GM23338 (cell line): ENCODE data around the gene IQSEC3. TPM values are rescaled to one million over a fixed set of nuclear protein-coding genes. Genes with fewer than 3 reads are reported as not detected.

Source experiments
- ATAC-seq: fragments of 200-7000 bp; cut with Tn5 transposase; 3 replicates; pipeline ENCODE4 v1.9.1; 2020
- DNase-seq: peaks from one replicate; pipeline ENCODE4 v3.0.0-alpha.2; 2015; ENCODE audit warnings: low spot score
- H2AFZ ChIP-seq: fragments of 200-600 bp; sonication (generic); 2 replicates; pipeline ENCODE4 v1.8.0; 2016; ENCODE audit warnings: antibody characterized with exemption, mild to moderate bottlenecking, moderate library complexity
- H3F3A ChIP-seq: fragments of 200-600 bp; sonication (generic); replicated peaks from 2 replicates; pipeline ENCODE4 v1.8.0; 2017; ENCODE audit warnings: antibody characterized with exemption, mixed run types, low read depth
- H3K27ac ChIP-seq: fragments of 200-600 bp; sonication (generic); 2 replicates; pipeline ENCODE4 v1.6.1; 2016; ENCODE audit warnings: low read depth
- H3K27me3 ChIP-seq: fragments of 200-600 bp; sonication (generic); 2 replicates; pipeline ENCODE4 v1.8.0; 2016; ENCODE audit warnings: mild to moderate bottlenecking, mixed run types, moderate library complexity; ENCODE audit not compliant: insufficient read depth
- H3K36me3 ChIP-seq: fragments of 200-600 bp; sonication (generic); 2 replicates; pipeline ENCODE4 v1.8.0; 2016; ENCODE audit warnings: mild to moderate bottlenecking; ENCODE audit not compliant: insufficient read depth
- H3K4me1 ChIP-seq: fragments of 200-600 bp; sonication (generic); 2 replicates; pipeline ENCODE4 v1.8.0; 2016; ENCODE audit warnings: mild to moderate bottlenecking, moderate library complexity; ENCODE audit not compliant: insufficient read depth
- H3K4me2 ChIP-seq: fragments of 200-600 bp; sonication (generic); 2 replicates; pipeline ENCODE4 v1.7.1; 2017; ENCODE audit warnings: mixed run types
- H3K4me3 ChIP-seq: fragments of 200-600 bp; sonication (generic); 2 replicates; pipeline ENCODE4 v1.6.1; 2016; ENCODE audit warnings: mixed run types
- H3K79me2 ChIP-seq: fragments of 200-600 bp; sonication (generic); replicated peaks from 2 replicates; pipeline ENCODE4 v1.8.0; 2017; ENCODE audit warnings: mild to moderate bottlenecking; ENCODE audit not compliant: insufficient read depth
- H3K9me2 ChIP-seq: fragments of 200-600 bp; sonication (generic); 2 replicates; pipeline ENCODE4 v1.8.0; 2017; ENCODE audit not compliant: insufficient read depth
- H4K20me1 ChIP-seq: fragments of 200-600 bp; sonication (generic); replicated peaks from 2 replicates; pipeline ENCODE4 v1.8.0; 2017; ENCODE audit warnings: mild to moderate bottlenecking; ENCODE audit not compliant: insufficient read depth
- H3K27ac Mint-ChIP-seq: 2 replicates; pipeline ENCODE4 v1.8.0; 2020; ENCODE audit warnings: inconsistent platforms, mild to moderate bottlenecking, moderate library complexity, mixed read lengths
- H3K27me3 Mint-ChIP-seq: 3 replicates; pipeline ENCODE4 v1.8.0; 2022; ENCODE audit warnings: low read depth, mild to moderate bottlenecking, moderate library complexity, mixed read lengths, inconsistent platforms; ENCODE audit not compliant: insufficient read depth, poor library complexity
- H3K36me3 Mint-ChIP-seq: 3 replicates; pipeline ENCODE4 v1.8.0; 2021; ENCODE audit warnings: low read depth, mild to moderate bottlenecking, inconsistent platforms, moderate library complexity, mixed read lengths
- H3K4me1 Mint-ChIP-seq: 3 replicates; pipeline ENCODE4 v1.8.0; 2020; ENCODE audit warnings: mild to moderate bottlenecking, inconsistent platforms, mixed read lengths
- H3K4me3 Mint-ChIP-seq: 3 replicates; pipeline ENCODE4 v1.8.0; 2021; ENCODE audit warnings: moderate library complexity, mild to moderate bottlenecking, inconsistent platforms, mixed read lengths
- H3K9me3 Mint-ChIP-seq: 3 replicates; pipeline ENCODE4 v1.8.0; 2020; ENCODE audit warnings: moderate library complexity, mild to moderate bottlenecking, inconsistent platforms, mixed read lengths
- CREB1 ChIP-seq: fragments of 250-450 bp; sonication (Bioruptor Pico); IDR thresholded peaks from 2 replicates; pipeline ENCODE4 v1.5.0; 2020; ENCODE audit warnings: low read depth, mild to moderate bottlenecking, moderate library complexity
- EZH2 ChIP-seq: fragments of 200-600 bp; sonication (generic); IDR thresholded peaks from one replicate; pipeline ENCODE4 v1.8.0; 2017; ENCODE audit warnings: antibody characterized with exemption, mild to moderate bottlenecking, low read depth; ENCODE audit not compliant: unreplicated experiment
- NANOG ChIP-seq: IDR thresholded peaks from 2 replicates; pipeline ENCODE4 v1.6.1; 2016; ENCODE audit warnings: antibody characterized with exemption, borderline replicate concordance
- POLR2AphosphoS5 ChIP-seq: IDR thresholded peaks from 2 replicates; pipeline ENCODE4 v1.6.1; 2016; ENCODE audit warnings: antibody characterized with exemption, low read depth
- STAT1 ChIP-seq: IDR thresholded peaks from one replicate; pipeline ENCODE4 v1.6.1; 2016; ENCODE audit warnings: antibody characterized with exemption; ENCODE audit not compliant: unreplicated experiment
- ZNF114 ChIP-seq: fragments of 250-450 bp; sonication (Bioruptor Pico); IDR thresholded peaks from 2 replicates; pipeline ENCODE4 v1.5.0; 2020; ENCODE audit warnings: mild to moderate bottlenecking, moderate library complexity
- ZNF331 ChIP-seq: fragments of 250-450 bp; sonication (Bioruptor Pico); IDR thresholded peaks from 2 replicates; pipeline ENCODE4 v1.5.0; 2020; ENCODE audit warnings: low read depth, mild to moderate bottlenecking, moderate library complexity
- polyA plus RNA-seq: library from polyadenylated mRNA; unstranded; fragments of >200 nt; fragmentation: Nextera tagmentation; extraction: Ambion mirVana; gene quantifications from 2 replicates; pipeline ENCODE4 v1.2.1, GENCODE V29; 2016
- total RNA-seq: library from RNA; depleted of rRNA; stranded (reverse); fragments of >200 nt; shearing (Covaris generic); gene quantifications from 2 replicates; pipeline ENCODE4 v1.2.3, GENCODE V29; 2014
- TF ChIP-seq, protein P1 (sequence below): IDR thresholded peaks from 2 replicates; pipeline ENCODE4 v1.6.1; 2016; ENCODE audit warnings: antibody characterized with exemption
- TF ChIP-seq, protein P2 (sequence below): IDR thresholded peaks from one replicate; pipeline ENCODE4 v1.6.1; 2018; ENCODE audit warnings: antibody characterized with exemption; ENCODE audit not compliant: unreplicated experiment
- TF ChIP-seq, protein P3 (sequence below): fragments of 250-450 bp; sonication (Bioruptor Pico); IDR thresholded peaks from 2 replicates; pipeline ENCODE4 v1.5.0; 2020; ENCODE audit warnings: mild to moderate bottlenecking, moderate library complexity

IQSEC3 gene
- total and polyA plus RNA-seq, 2 experiments from 2014 or later = 2.1 to 3.6 TPM

DNA sequence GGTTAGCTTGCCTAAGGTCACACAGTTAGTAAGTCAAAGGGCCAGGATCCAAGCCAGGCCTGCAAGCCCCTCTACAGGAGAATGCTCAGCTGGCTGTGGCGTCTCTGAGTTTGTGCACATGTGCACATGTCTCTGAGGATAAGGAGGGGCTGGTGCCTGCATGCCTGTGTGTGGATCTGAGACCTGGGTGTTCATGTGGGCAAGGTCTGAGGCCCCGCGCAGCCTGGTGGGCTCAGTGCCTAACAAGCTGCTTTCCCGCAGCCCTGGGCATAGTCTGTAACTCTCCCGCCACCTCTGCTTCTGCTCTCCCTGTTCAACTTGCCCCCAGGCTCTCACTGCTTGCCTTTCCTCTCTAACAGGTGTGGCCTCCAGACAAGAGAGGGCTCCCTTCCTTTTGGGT lies 151.7 kb downstream of the IQSEC3 start:
- no peak for TF ChIP-seq NANOG
- no peak for TF ChIP-seq ZNF331 (CRISPR knock-in tag)
- TF ChIP-seq, protein P1, sequence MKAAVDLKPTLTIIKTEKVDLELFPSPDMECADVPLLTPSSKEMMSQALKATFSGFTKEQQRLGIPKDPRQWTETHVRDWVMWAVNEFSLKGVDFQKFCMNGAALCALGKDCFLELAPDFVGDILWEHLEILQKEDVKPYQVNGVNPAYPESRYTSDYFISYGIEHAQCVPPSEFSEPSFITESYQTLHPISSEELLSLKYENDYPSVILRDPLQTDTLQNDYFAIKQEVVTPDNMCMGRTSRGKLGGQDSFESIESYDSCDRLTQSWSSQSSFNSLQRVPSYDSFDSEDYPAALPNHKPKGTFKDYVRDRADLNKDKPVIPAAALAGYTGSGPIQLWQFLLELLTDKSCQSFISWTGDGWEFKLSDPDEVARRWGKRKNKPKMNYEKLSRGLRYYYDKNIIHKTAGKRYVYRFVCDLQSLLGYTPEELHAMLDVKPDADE = no peak
- TF ChIP-seq, protein P2, sequence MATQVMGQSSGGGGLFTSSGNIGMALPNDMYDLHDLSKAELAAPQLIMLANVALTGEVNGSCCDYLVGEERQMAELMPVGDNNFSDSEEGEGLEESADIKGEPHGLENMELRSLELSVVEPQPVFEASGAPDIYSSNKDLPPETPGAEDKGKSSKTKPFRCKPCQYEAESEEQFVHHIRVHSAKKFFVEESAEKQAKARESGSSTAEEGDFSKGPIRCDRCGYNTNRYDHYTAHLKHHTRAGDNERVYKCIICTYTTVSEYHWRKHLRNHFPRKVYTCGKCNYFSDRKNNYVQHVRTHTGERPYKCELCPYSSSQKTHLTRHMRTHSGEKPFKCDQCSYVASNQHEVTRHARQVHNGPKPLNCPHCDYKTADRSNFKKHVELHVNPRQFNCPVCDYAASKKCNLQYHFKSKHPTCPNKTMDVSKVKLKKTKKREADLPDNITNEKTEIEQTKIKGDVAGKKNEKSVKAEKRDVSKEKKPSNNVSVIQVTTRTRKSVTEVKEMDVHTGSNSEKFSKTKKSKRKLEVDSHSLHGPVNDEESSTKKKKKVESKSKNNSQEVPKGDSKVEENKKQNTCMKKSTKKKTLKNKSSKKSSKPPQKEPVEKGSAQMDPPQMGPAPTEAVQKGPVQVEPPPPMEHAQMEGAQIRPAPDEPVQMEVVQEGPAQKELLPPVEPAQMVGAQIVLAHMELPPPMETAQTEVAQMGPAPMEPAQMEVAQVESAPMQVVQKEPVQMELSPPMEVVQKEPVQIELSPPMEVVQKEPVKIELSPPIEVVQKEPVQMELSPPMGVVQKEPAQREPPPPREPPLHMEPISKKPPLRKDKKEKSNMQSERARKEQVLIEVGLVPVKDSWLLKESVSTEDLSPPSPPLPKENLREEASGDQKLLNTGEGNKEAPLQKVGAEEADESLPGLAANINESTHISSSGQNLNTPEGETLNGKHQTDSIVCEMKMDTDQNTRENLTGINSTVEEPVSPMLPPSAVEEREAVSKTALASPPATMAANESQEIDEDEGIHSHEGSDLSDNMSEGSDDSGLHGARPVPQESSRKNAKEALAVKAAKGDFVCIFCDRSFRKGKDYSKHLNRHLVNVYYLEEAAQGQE = no peak
- TF ChIP-seq ZNF114 = no peak
- TF ChIP-seq, protein P3, sequence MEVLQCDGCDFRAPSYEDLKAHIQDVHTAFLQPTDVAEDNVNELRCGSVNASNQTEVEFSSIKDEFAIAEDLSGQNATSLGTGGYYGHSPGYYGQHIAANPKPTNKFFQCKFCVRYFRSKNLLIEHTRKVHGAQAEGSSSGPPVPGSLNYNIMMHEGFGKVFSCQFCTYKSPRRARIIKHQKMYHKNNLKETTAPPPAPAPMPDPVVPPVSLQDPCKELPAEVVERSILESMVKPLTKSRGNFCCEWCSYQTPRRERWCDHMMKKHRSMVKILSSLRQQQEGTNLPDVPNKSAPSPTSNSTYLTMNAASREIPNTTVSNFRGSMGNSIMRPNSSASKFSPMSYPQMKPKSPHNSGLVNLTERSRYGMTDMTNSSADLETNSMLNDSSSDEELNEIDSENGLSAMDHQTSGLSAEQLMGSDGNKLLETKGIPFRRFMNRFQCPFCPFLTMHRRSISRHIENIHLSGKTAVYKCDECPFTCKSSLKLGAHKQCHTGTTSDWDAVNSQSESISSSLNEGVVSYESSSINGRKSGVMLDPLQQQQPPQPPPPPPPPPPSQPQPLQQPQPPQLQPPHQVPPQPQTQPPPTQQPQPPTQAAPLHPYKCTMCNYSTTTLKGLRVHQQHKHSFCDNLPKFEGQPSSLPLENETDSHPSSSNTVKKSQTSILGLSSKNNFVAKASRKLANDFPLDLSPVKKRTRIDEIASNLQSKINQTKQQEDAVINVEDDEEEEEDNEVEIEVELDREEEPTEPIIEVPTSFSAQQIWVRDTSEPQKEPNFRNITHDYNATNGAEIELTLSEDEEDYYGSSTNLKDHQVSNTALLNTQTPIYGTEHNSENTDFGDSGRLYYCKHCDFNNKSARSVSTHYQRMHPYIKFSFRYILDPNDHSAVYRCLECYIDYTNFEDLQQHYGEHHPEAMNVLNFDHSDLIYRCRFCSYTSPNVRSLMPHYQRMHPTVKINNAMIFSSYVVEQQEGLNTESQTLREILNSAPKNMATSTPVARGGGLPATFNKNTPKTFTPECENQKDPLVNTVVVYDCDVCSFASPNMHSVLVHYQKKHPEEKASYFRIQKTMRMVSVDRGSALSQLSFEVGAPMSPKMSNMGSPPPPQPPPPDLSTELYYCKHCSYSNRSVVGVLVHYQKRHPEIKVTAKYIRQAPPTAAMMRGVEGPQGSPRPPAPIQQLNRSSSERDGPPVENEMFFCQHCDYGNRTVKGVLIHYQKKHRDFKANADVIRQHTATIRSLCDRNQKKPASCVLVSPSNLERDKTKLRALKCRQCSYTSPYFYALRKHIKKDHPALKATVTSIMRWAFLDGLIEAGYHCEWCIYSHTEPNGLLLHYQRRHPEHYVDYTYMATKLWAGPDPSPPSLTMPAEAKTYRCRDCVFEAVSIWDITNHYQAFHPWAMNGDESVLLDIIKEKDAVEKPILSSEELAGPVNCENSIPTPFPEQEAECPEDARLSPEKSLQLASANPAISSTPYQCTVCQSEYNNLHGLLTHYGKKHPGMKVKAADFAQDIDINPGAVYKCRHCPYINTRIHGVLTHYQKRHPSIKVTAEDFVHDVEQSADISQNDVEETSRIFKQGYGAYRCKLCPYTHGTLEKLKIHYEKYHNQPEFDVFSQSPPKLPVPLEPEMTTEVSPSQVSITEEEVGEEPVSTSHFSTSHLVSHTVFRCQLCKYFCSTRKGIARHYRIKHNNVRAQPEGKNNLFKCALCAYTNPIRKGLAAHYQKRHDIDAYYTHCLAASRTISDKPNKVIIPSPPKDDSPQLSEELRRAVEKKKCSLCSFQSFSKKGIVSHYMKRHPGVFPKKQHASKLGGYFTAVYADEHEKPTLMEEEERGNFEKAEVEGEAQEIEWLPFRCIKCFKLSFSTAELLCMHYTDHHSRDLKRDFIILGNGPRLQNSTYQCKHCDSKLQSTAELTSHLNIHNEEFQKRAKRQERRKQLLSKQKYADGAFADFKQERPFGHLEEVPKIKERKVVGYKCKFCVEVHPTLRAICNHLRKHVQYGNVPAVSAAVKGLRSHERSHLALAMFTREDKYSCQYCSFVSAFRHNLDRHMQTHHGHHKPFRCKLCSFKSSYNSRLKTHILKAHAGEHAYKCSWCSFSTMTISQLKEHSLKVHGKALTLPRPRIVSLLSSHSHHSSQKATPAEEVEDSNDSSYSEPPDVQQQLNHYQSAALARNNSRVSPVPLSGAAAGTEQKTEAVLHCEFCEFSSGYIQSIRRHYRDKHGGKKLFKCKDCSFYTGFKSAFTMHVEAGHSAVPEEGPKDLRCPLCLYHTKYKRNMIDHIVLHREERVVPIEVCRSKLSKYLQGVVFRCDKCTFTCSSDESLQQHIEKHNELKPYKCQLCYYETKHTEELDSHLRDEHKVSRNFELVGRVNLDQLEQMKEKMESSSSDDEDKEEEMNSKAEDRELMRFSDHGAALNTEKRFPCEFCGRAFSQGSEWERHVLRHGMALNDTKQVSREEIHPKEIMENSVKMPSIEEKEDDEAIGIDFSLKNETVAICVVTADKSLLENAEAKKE (CRISPR knock-in tag) = no peak
- TF ChIP-seq EZH2 = no peak
- no peak for TF ChIP-seq CREB1
- no peak for TF ChIP-seq POLR2AphosphoS5
- no peak for TF ChIP-seq STAT1
- Histone ChIP-seq H3K27ac (no peak overlapping the region), H3F3A (no peaks in the 10 kb centered on the region), H3K4me3 (no peak overlapping the region), H3K27me3 (0 out of 2 replicates have a peak, but pooled peaks cover under 1% of the 10 kb centered on the region), H4K20me1 (no peaks in the 10 kb centered on the region), H3K9me2 (no peaks in the 10 kb centered on the region), H2AFZ (no peak overlapping the region), H3K36me3 (no peaks in the 10 kb centered on the region), H3K79me2 (no peaks in the 10 kb centered on the region), H3K4me2 (no peak overlapping the region), H3K4me1 (peaks cover 14% of the 10 kb centered on the region)
- no peak for ATAC-seq
- no peak for DNase-seq
- Mint-ChIP-seq H3K27me3 (peaks cover 23% of the 10 kb centered on the region), H3K4me3 (no peak overlapping the region), H3K9me3 (no peaks in the 10 kb centered on the region), H3K4me1 (peaks cover 22% of the 10 kb centered on the region), H3K27ac (no peak overlapping the region), H3K36me3 (no peaks in the 10 kb centered on the region; the same call in 2 of the 3 replicates)
